Measurements from ENCODE around the gene LARP1B. TPM values are rescaled to one million over a fixed set of nuclear protein-coding genes. Genes with fewer than 3 reads are reported as not detected.
"Not testable (repeated sequence)": the region's sequence is repeated elsewhere in the genome, so short reads cannot be mapped to it uniquely, and the experiment has no call there.

Gene LARP1B
- total and polyA plus RNA-seq, 10 donors = 3.7 to 17.8 (median 10.8) TPM

DNA sequence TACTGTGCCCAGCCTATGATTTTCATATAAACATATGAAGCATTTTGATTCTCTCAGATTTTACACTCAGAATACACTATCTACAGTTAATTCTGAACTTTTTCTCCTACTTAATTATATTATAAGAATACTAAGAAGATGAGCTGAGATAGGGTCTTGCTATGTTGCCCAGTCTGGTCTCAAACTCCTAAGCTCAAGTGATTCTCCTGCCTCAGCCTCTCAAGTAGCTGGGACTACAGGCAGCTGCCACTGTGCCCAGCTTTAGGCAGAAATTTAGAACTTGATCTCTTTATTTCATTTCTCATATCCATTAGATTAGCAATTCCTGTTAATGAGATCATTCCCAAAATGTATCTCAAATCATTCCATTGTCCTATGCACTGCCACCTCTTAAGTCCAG, 4.7 kb upstream of the LARP1B start:
- TF ChIP-seq, protein P1, sequence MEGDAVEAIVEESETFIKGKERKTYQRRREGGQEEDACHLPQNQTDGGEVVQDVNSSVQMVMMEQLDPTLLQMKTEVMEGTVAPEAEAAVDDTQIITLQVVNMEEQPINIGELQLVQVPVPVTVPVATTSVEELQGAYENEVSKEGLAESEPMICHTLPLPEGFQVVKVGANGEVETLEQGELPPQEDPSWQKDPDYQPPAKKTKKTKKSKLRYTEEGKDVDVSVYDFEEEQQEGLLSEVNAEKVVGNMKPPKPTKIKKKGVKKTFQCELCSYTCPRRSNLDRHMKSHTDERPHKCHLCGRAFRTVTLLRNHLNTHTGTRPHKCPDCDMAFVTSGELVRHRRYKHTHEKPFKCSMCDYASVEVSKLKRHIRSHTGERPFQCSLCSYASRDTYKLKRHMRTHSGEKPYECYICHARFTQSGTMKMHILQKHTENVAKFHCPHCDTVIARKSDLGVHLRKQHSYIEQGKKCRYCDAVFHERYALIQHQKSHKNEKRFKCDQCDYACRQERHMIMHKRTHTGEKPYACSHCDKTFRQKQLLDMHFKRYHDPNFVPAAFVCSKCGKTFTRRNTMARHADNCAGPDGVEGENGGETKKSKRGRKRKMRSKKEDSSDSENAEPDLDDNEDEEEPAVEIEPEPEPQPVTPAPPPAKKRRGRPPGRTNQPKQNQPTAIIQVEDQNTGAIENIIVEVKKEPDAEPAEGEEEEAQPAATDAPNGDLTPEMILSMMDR (IDR thresholded peaks at IDR 0.05 in 8 of 11, conservative IDR thresholded peaks at IDR 0.05 in 3 of 11) = no peak
- TF ChIP-seq POLR2A (IDR thresholded peaks at IDR 0.05) = no peak
- no peak for TF ChIP-seq POLR2AphosphoS5 (IDR thresholded peaks at IDR 0.05)
- DNase-seq = no peak
- H3K4me3 ChIP-seq = no peak overlapping the region
- H3K4me1 ChIP-seq = peaks cover 0 to 10% (median 7%) of the 10 kb centered on the region in 6 donors
- no peaks in the 10 kb centered on the region for H3K9me3 ChIP-seq
- H3K36me3 ChIP-seq = no peaks in the 10 kb centered on the region
- no peaks in the 10 kb centered on the region for H3K27me3 ChIP-seq (replicated peaks in 1 of 7)
- intact Hi-C loops (cut with DNase I; ENCODE audit: low total_unique reads) = no loop called here
- H3K27ac ChIP-seq = no peak overlapping the region

DNA sequence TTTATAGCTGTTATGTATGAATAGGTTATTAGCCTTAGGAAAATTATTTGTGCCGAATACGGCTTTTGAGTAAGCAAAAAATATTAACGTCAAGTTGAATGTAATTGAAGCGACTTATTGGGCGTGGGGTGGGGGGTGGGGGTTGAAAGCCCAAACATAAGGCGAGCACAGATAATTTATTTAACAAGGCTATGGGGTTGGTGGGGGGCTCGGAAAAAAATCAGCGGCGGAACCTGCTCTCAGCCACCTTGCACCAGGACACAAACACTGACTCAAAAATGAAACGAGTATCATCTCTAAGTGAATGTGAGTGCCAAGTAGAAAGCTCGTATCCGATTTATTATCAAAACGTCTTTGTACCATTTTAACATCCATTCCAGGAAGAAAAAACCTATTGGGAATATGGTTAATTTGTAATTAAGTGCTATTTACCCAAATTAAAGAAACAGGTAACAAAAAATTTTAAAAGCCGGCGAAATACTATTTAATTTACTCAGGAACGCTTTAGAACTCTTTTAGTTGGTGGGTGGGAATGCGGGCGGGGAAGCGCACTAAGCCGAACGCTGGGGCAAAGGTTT, 902 bp upstream of the LARP1B start:
- Histone ChIP-seq H3K4me3 (peak overlapping the region; percentile 57 to 88 (median 70)), H3K36me3 (no peaks in the 10 kb centered on the region), H3K27ac (peak overlapping the region; percentile 86 to 97 (median 96)), H3K4me1 (peaks cover 4 to 23% (median 17%) of the 10 kb centered on the region in 6 donors), H3K9me3 (no peaks in the 10 kb centered on the region), H3K27me3 (replicated peaks in 1 of 7) (no peaks in the 10 kb centered on the region)
- DNase-seq = no peak
- WGBS, 5 donors = 28 to 38% (median 36%) methylated on average over 21 of the region's 21 CpGs
- intact Hi-C loops (cut with DNase I; ENCODE audit: low total_unique reads) = loop anchor here (10.0 kb wide), 1 partner anchor 95 kb away; the partner anchor contains the start of genes ABHD18 and MFSD8
- TF ChIP-seq POLR2AphosphoS5 (IDR thresholded peaks at IDR 0.05) = no peak
- TF ChIP-seq, protein P1 (IDR thresholded peaks at IDR 0.05 in 8 of 11, conservative IDR thresholded peaks at IDR 0.05 in 3 of 11) = no peak
- TF ChIP-seq POLR2A (IDR thresholded peaks at IDR 0.05) = no peak

DNA sequence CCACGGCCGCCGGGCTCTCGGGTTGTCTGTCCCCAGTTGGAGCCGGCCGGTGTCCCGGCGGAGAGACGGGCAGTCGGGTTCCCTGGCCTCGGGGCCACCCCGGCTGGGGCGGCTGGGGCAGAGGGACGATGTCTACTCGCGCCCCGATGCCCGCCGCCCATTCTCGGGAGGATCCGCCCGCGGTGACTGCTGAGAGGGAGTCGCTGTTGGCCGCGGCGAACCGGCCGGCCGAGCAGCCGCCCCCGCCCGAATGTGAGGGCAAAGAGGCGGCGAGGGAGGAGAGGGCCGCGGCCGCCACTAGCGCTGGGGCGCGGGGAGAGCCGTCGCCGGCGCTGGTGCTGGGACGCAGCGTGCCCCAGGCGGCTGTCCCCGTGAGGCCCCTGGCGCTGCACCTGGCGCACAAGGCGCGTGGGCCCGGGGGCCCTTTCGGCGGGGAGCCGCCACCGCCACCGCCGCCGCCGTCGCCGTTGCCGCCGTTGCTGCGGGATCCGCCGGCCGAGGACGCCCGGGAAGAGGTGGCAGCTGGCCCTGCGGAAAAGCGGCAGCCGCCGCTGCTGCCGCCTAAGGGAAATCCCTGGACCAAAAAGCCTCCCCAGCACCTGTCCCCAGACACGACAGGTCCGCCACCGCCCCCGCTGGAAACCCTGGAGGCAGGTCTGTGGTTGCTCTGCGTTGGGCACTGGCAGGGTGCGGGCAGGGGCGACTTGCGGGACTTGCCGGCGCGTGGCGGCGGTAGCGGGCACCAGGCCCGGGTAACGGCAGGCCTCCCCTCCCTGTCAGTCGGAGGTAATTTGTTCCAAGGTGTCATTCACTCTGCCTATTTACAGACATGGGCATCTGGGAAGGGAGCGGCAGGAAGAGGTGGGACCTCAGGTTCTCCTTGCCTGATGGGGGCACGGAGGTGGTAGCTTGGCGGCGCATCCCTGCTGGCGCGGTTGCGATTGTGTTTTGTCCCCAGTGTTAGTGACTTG, 739 bp downstream of the LARP1B start:
- peaks cover 4 to 23% (median 17%) of the 10 kb centered on the region in 6 donors for H3K4me1 ChIP-seq
- no peaks in the 10 kb centered on the region for H3K9me3 ChIP-seq
- H3K4me3 ChIP-seq = peak overlapping the region; percentile 57 to 88 (median 70)
- intact Hi-C loops (cut with DNase I; ENCODE audit: low total_unique reads) = loop anchor here (10.0 kb wide), 1 partner anchor 97 kb away; the partner anchor contains the start of genes ABHD18 and MFSD8
- peak in 1 of 3 donors; percentile 44 for TF ChIP-seq POLR2AphosphoS5 (IDR thresholded peaks at IDR 0.05)
- no peak for TF ChIP-seq POLR2A (IDR thresholded peaks at IDR 0.05)
- TF ChIP-seq, protein P1 (IDR thresholded peaks at IDR 0.05 in 8 of 11, conservative IDR thresholded peaks at IDR 0.05 in 3 of 11) = peak in 1 of 11 experiments; percentile 23
- H3K27ac ChIP-seq = peak overlapping the region; percentile 86 to 97 (median 96)
- H3K27me3 ChIP-seq (replicated peaks in 1 of 7) = no peaks in the 10 kb centered on the region
- DNase-seq = peak; percentile 95
- 0 to 1% (median 0%) methylated on average over 35 to 101 of the region's 101 CpGs for WGBS, 5 donors
- no peaks in the 10 kb centered on the region for H3K36me3 ChIP-seq

DNA sequence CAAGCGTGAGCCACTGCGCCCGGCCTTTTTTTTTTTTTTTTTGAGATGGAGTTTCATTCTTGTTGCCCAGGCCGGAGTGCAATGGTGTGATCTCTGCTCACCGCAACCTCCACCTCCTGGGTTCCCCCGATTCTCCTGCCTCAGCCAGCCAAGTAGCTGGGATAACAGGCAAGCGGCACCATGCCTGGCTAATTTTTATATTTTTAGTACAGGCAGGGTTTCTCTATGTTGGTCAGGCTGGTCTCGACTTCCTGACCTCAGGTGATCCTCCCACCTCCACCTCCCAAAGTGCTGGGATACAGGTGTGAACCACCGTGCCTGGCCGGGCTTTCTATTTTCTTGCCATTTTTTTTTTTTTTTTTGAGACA, 5.3 kb downstream of the LARP1B start:
- WGBS, 5 donors = 94 to 98% (median 97%) methylated on average over 7 to 10 of the region's 10 CpGs
- intact Hi-C loops (cut with DNase I; ENCODE audit: low total_unique reads) = loop anchor here (10.0 kb wide), 1 partner anchor 102 kb away; the partner anchor contains the start of genes ABHD18 and MFSD8
- not testable (repeated sequence) for H3K27ac ChIP-seq; H3K9me3 ChIP-seq; H3K27me3 ChIP-seq (replicated peaks in 1 of 7); H3K4me3 ChIP-seq; H3K36me3 ChIP-seq; DNase-seq
- H3K4me1 ChIP-seq = peaks cover 4 to 13% (median 10%) of the 10 kb centered on the region in 6 donors

Data from spleen (tissue), 11 donors.